PFSK-1 (cell line): ENCODE measurements around the gene RASL11B.

Experiments
- FOXP2 ChIP-seq: optimal IDR thresholded peaks from 2 replicates; pipeline ENCODE3; 2011; ENCODE audit warnings: borderline replicate concordance, control low read depth, inconsistent platforms; ENCODE audit not compliant: insufficient read depth; ENCODE audit errors: extremely low read length, extremely low read depth
- POLR2AphosphoS5 ChIP-seq: IDR thresholded peaks from 2 replicates; pipeline ENCODE4 v1.6.1; 2012; ENCODE audit warnings: low read depth, mild to moderate bottlenecking, control low read depth, low read length, moderate library complexity
- SIN3A ChIP-seq: IDR thresholded peaks from 2 replicates; pipeline ENCODE4 v1.6.1; 2012; ENCODE audit warnings: mild to moderate bottlenecking, low read length, moderate library complexity, borderline replicate concordance; ENCODE audit not compliant: insufficient read depth
- TAF1 ChIP-seq: IDR thresholded peaks from 2 replicates; pipeline ENCODE4 v1.6.1; 2012; ENCODE audit warnings: low read length, control low read depth, borderline replicate concordance; ENCODE audit not compliant: insufficient read depth
- TF ChIP-seq, protein P1 (sequence below), 2 experiments: IDR thresholded peaks; 2 replicates each; pipeline versions ENCODE4 v1.6.1 to v1.8.0; 2011 to 2012; ENCODE audit warnings: low read depth in 2 of 2, low read length in 2 of 2, control low read depth in 1 of 2, inconsistent platforms in 1 of 2, mild to moderate bottlenecking in 1 of 2, moderate library complexity in 1 of 2; ENCODE audit not compliant: insufficient read depth in 1 of 2

Gene RASL11B

DNA sequence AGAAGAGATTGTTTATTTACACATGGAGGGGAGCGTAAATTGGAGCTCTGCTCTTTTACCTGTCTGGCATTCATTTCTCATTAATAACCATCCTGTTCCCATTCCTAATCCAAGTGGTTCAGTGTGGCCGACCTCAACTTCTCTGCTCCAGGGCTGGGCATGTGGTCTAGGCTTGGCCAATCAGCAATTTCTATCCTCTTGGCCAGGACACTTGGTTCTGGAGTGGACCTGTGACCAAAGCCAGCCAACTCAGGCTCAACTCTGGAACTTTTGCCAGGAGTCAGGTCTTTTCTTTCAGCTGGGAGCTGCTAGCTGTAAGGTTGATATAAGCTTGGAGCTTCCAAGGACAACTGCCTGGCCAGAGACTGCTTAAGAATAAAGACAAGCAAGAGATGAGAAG is 15.6 kb upstream of the RASL11B start:
- TF ChIP-seq TAF1 (no peak), FOXP2 (no peak), POLR2AphosphoS5 (no peak), SIN3A (no peak)

DNA sequence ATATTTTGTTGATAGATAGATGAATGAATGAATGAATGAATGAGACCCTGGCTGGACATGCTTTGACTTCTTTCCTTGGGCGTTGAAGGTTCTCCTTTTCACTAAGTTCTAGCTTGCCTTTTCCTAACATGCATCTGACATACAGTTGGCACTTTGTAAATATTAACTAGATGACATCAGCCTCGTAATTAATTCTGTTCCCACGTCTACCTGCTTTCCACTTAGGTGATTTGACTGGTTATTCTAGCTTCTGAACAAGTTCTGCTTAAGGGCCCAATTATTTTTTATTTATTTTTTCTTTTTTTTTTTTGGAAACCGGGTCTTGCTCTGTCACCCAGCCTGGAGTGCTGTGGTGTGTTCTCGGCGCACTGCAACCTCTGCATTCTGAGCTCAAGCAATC is 13.9 kb upstream of the RASL11B start:
- TF ChIP-seq, protein P1, sequence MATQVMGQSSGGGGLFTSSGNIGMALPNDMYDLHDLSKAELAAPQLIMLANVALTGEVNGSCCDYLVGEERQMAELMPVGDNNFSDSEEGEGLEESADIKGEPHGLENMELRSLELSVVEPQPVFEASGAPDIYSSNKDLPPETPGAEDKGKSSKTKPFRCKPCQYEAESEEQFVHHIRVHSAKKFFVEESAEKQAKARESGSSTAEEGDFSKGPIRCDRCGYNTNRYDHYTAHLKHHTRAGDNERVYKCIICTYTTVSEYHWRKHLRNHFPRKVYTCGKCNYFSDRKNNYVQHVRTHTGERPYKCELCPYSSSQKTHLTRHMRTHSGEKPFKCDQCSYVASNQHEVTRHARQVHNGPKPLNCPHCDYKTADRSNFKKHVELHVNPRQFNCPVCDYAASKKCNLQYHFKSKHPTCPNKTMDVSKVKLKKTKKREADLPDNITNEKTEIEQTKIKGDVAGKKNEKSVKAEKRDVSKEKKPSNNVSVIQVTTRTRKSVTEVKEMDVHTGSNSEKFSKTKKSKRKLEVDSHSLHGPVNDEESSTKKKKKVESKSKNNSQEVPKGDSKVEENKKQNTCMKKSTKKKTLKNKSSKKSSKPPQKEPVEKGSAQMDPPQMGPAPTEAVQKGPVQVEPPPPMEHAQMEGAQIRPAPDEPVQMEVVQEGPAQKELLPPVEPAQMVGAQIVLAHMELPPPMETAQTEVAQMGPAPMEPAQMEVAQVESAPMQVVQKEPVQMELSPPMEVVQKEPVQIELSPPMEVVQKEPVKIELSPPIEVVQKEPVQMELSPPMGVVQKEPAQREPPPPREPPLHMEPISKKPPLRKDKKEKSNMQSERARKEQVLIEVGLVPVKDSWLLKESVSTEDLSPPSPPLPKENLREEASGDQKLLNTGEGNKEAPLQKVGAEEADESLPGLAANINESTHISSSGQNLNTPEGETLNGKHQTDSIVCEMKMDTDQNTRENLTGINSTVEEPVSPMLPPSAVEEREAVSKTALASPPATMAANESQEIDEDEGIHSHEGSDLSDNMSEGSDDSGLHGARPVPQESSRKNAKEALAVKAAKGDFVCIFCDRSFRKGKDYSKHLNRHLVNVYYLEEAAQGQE (IDR thresholded peaks at IDR 0.05; ENCODE audit: insufficient read depth in 1 of 2, low read depth in 2 of 2, low read length in 2 of 2), result no peak
- no peak for TF ChIP-seq SIN3A
- no peak for TF ChIP-seq TAF1
- TF ChIP-seq FOXP2, result no peak

DNA sequence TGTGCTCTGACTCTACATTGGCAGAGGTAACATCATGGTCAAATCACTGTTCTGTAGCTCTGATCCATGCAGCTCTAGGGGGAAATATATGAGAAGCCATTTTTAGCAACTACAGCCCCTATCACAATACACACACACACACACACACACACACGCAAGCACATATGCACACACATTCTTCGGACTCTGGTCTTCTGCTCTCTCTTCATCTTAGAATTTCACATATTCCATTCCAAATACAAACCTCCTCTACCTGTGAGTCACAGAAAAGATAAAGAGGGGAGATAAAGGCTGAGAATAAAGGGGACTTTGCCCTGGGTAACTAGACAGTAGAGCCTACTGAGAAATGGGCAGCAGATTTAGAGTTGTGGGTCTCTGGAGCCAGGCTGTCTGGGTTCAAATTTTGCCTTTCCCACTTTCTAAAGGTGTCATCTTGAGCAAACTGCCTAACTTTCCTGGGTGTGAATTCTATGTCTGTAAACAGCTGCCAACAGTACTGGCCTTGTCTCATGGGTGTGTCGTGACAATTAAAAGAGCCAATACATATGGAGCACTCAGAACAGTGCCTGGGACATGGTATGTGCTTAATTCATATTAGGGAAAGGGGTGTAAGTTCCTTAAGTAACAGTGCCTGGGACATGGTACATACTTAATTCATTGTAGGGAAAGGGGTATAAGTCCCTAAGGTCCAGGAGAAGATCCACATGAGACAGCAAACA is 11.6 kb upstream of the RASL11B start:
- TF ChIP-seq FOXP2, result no peak
- no peak for TF ChIP-seq POLR2AphosphoS5
- TF ChIP-seq, protein P1 (IDR thresholded peaks at IDR 0.05; ENCODE audit: insufficient read depth in 1 of 2, low read depth in 2 of 2, low read length in 2 of 2), result no peak
- TF ChIP-seq TAF1, result no peak
- no peak for TF ChIP-seq SIN3A

GRCh38 chr4:52852041-52852440 is 10.1 kb upstream of the RASL11B start:
- TF ChIP-seq FOXP2 (no peak), POLR2AphosphoS5 (no peak)

DNA sequence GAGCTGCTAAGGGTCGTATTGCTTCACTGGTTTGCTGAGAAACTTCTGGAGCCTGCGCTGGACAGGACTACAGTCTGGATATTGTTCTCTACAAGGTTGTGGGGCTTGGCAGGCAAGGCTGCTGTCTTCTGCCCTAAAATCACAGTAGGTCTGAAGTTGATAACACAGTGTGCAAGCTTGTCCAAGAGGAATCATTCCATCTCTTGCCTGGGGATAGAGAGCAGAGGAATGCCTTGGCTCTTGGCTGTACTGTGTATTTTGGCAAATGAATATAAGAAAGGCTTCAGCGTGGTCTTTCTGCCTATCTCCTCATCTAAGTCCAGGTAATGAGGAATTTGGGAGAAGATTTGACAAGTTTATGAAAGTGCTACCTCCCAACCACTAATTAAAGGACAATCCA is 9.4 kb upstream of the RASL11B start:
- no peak for TF ChIP-seq SIN3A
- TF ChIP-seq POLR2AphosphoS5, result no peak
- TF ChIP-seq TAF1, result no peak
- TF ChIP-seq, protein P1 (IDR thresholded peaks at IDR 0.05; ENCODE audit: insufficient read depth in 1 of 2, low read depth in 2 of 2, low read length in 2 of 2), result no peak
- TF ChIP-seq FOXP2, result no peak

GRCh38 chr4:52853351-52853750 is 8.8 kb upstream of the RASL11B start:
- TF ChIP-seq, protein P1 (IDR thresholded peaks at IDR 0.05; ENCODE audit: insufficient read depth in 1 of 2, low read depth in 2 of 2, low read length in 2 of 2), result no peak
- TF ChIP-seq POLR2AphosphoS5 (no peak), FOXP2 (no peak), SIN3A (no peak), TAF1 (no peak)
